Measurements from ENCODE around the gene EXOC4. TPM values are rescaled to one million over a fixed set of nuclear protein-coding genes. Genes with fewer than 3 reads are reported as not detected.

EXOC4 gene
- total and polyA plus RNA-seq, 2 donors (not counting 3 experiments of a cell fraction or from before 2014, with no cell fraction given), result 20.3 to 73.1 TPM

DNA sequence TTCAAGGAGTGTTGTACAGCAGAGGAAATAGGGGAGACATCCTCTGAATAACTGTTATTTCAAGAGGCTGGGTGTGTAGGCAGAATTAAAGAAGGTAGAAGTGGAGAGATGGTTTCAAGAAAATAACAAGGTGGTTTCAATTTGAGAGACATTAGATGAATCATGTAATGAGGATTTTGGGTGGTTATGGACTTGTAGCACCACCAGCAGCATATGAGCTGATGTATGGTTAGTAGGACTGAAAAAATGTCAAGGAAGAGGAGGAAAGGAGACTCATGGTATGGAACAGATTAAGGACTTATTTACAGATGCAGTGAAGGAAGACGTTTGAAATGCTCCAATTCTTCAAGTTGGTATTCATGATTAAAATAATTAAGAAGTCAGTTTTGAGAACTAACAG is 166.2 kb downstream of the EXOC4 start:
- Histone ChIP-seq H3K4me2 (ENCODE audit: insufficient read depth, low read length) (no peak overlapping the region), H3K27ac (ENCODE audit: insufficient read depth, low read depth, low read length) (no peak overlapping the region), H3K27me3 (ENCODE audit: control insufficient read depth in 2 of 2, insufficient read depth in 2 of 2, low read length in 2 of 2) (no peaks in the 10 kb centered on the region), H3K9me1 (replicated peaks; ENCODE audit: control insufficient read depth, extremely low read depth, insufficient read depth, low read length) (no peaks in the 10 kb centered on the region), H3K4me1 (ENCODE audit: control insufficient read depth, extremely low read depth, insufficient read depth, low read length) (no peaks in the 10 kb centered on the region), H3K9me3 (replicated peaks; ENCODE audit: control insufficient read depth, insufficient read depth, low read length) (no peaks in the 10 kb centered on the region), H4K20me1 (replicated peaks; ENCODE audit: control insufficient read depth, extremely low read depth, insufficient read depth, low read length) (no peaks in the 10 kb centered on the region), H3K79me2 (ENCODE audit: control insufficient read depth, insufficient read depth, low read length) (no peaks in the 10 kb centered on the region), H3K36me3 (ENCODE audit: control insufficient read depth in 2 of 2, extremely low read depth in 1 of 2, insufficient read depth in 2 of 2, low read length in 2 of 2) (no peaks in the 10 kb centered on the region), H2AFZ (ENCODE audit: low read depth, low read length) (no peak overlapping the region), H3K4me3 (replicated peaks in 1 of 3; ENCODE audit: insufficient read depth in 1 of 3, low read depth in 1 of 3, low read length in 3 of 3) (no peak overlapping the region), H3K9ac (replicated peaks; ENCODE audit: extremely low read depth, insufficient read depth, low read length) (no peak overlapping the region)
- no peak for DNase-seq (ENCODE audit: low read depth, low spot score)
- FAIRE-seq, result no peak
- intact Hi-C loops (cut with micrococcal nuclease) (no loop called here), dilution Hi-C loops (cut with MboI; ENCODE audit: extremely low pct_ligation_motif_present, low sequenced_read_pairs) (no loop called here)
- no TSS peak for BruUV-seq (replicated peaks)
- CTCF ChIA-PET, result interaction anchor here (0.9 kb wide), 1 partner anchor 11 kb away, joined by 3 read pairs; no protein-coding TSS in a partner anchor
- POLR2A ChIA-PET, result no interaction called here
- TF ChIP-seq JUN (IDR thresholded peaks at IDR 0.05; ENCODE audit: borderline replicate concordance, insufficient read depth, insufficient read length, low read depth) (no peak), FOS (IDR thresholded peaks at IDR 0.05; ENCODE audit: borderline replicate concordance, insufficient read depth, low read length) (no peak), EZH2 (IDR thresholded peaks at IDR 0.05; ENCODE audit: borderline replicate concordance, low read depth, low read length, severe bottlenecking) (no peak), GATA2 (IDR thresholded peaks at IDR 0.05; ENCODE audit: insufficient read depth, insufficient read length, low read depth, low read length) (no peak), POLR2AphosphoS5 (IDR thresholded peaks at IDR 0.05; ENCODE audit: insufficient read depth, low read depth, low read length) (no peak)
- TF ChIP-seq, protein P1, sequence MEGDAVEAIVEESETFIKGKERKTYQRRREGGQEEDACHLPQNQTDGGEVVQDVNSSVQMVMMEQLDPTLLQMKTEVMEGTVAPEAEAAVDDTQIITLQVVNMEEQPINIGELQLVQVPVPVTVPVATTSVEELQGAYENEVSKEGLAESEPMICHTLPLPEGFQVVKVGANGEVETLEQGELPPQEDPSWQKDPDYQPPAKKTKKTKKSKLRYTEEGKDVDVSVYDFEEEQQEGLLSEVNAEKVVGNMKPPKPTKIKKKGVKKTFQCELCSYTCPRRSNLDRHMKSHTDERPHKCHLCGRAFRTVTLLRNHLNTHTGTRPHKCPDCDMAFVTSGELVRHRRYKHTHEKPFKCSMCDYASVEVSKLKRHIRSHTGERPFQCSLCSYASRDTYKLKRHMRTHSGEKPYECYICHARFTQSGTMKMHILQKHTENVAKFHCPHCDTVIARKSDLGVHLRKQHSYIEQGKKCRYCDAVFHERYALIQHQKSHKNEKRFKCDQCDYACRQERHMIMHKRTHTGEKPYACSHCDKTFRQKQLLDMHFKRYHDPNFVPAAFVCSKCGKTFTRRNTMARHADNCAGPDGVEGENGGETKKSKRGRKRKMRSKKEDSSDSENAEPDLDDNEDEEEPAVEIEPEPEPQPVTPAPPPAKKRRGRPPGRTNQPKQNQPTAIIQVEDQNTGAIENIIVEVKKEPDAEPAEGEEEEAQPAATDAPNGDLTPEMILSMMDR (IDR thresholded peaks at IDR 0.05; ENCODE audit: extremely low read depth in 1 of 2, insufficient read depth in 1 of 2, low read depth in 1 of 2, low read length in 2 of 2), result no peak
